Measurements from ENCODE around the gene NCOA7. TPM values are rescaled to one million over a fixed set of nuclear protein-coding genes. Genes with fewer than 3 reads are reported as not detected.

The NCOA7 gene
- total RNA-seq (2014; rRNA removed; shearing (Covaris generic); ENCODE audit: low replicate concordance), result 28.6 and 34.2 TPM in 2 replicates

DNA sequence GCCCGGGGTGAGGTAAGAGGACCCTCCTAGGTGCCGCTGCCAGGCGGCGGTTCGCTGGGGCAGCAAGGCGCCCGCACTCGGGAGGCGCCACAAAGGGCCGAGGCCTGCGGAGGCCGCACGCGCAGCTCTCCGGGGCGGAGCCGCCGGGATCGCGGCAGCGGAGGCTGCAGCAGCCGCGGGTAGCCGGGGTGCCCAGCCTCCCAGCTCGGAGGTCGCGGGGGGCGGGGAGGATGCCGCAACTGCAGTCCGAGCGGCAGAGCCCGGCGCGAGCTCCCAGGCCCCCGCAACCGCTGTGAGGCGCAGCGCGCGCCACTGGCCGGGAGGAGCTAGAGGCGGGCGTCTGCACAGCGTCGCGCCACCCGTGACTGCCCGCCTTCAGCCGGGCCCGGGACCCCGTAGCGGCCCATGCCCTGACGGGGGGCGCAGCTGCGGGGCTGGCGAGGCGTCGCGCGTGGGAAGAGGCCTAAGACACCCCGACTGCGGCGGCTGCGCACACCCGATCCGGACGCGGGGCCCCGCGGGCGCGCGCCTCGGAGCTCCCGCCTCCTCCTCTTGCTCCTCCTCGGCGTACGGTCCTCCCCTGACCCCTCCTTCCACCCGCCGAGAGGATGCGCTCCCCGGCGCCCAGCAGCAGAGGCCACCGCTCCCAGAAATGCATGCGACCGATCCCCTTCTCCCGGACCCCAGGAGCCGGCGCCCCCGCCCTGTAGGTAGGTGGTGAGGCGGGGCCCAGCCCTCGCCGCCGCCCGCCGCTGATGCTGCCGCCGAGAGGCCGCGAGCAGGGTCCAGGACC is at the start of gene NCOA7:
NCOA7 (plus strand) TSS at position 603 of the 793 bp plus-strand sequence. CDS start 24,395 bp downstream, outside the sequence.
- H3K9ac ChIP-seq (ENCODE audit: low read length), result peak within 1 kb of the TSS; percentile 81
- peak within 1 kb of the TSS; percentile 98 for H3K27ac ChIP-seq (ENCODE audit: low read length)
- H3K4me2 ChIP-seq (ENCODE audit: low read depth, low read length, poor library complexity, severe bottlenecking), result peak within 1 kb of the TSS; percentile 87
- no peaks in the 10 kb centered on the region for H3K9me3 ChIP-seq (ENCODE audit: low read length)
- H3K9me2 ChIP-seq (replicated peaks; ENCODE audit: insufficient read depth, low read length), result no peaks in the 10 kb centered on the region
- peaks cover 51% of the 10 kb centered on the region for H3K79me2 ChIP-seq (ENCODE audit: low read length)
- DNase-seq, result peak; percentile 90
- H3K4me1 ChIP-seq (ENCODE audit: low read length), result peaks cover 68% of the 10 kb centered on the region
- no peaks in the 10 kb centered on the region for H4K20me1 ChIP-seq (ENCODE audit: insufficient read depth, low read depth, low read length)
- H2AFZ ChIP-seq (ENCODE audit: low read length), result peak within 1 kb of the TSS; percentile 2; the same call in 1 of the 2 replicates
- no peaks in the 10 kb centered on the region; the same call in 1 of the 2 replicates for H3K36me3 ChIP-seq (ENCODE audit: insufficient read depth, low read length)
- H3K4me3 ChIP-seq (ENCODE audit: low read length), result peak within 1 kb of the TSS; percentile 91
- H3K27me3 ChIP-seq (ENCODE audit: low read length), result no peaks in the 10 kb centered on the region

GRCh38 chr6:125741336-125741735 is 49.4 kb upstream of the NCOA7 start:
- Histone ChIP-seq H3K9ac (ENCODE audit: low read length) (no peak overlapping the region), H3K27ac (ENCODE audit: low read length) (no peak overlapping the region), H4K20me1 (ENCODE audit: insufficient read depth, low read depth, low read length) (no peaks in the 10 kb centered on the region), H3K4me2 (ENCODE audit: low read depth, low read length, poor library complexity, severe bottlenecking) (no peak overlapping the region), H2AFZ (ENCODE audit: low read length) (no peak overlapping the region), H3K9me3 (ENCODE audit: low read length) (no peaks in the 10 kb centered on the region), H3K9me2 (replicated peaks; ENCODE audit: insufficient read depth, low read length) (no peaks in the 10 kb centered on the region), H3K4me1 (ENCODE audit: low read length) (no peaks in the 10 kb centered on the region), H3K27me3 (ENCODE audit: low read length) (no peaks in the 10 kb centered on the region), H3K4me3 (ENCODE audit: low read length) (no peak overlapping the region), H3K36me3 (ENCODE audit: insufficient read depth, low read length) (no peaks in the 10 kb centered on the region), H3K79me2 (ENCODE audit: low read length) (no peaks in the 10 kb centered on the region)
- DNase-seq, result no peak

- H3K4me1 ChIP-seq (ENCODE audit: low read length), result peaks cover 4% of the 10 kb centered on the region
- DNase-seq, result no peak
- H3K4me2 ChIP-seq (ENCODE audit: low read depth, low read length, poor library complexity, severe bottlenecking), result no peak overlapping the region
- no peak overlapping the region for H3K27ac ChIP-seq (ENCODE audit: low read length)
- no peak overlapping the region for H2AFZ ChIP-seq (ENCODE audit: low read length)
- H3K4me3 ChIP-seq (ENCODE audit: low read length), result no peak overlapping the region
- no peaks in the 10 kb centered on the region for H4K20me1 ChIP-seq (ENCODE audit: insufficient read depth, low read depth, low read length)
- no peaks in the 10 kb centered on the region for H3K79me2 ChIP-seq (ENCODE audit: low read length)
- no peaks in the 10 kb centered on the region for H3K9me3 ChIP-seq (ENCODE audit: low read length)
- no peak overlapping the region for H3K9ac ChIP-seq (ENCODE audit: low read length)
- H3K36me3 ChIP-seq (ENCODE audit: insufficient read depth, low read length), result no peaks in the 10 kb centered on the region
- H3K27me3 ChIP-seq (ENCODE audit: low read length), result no peaks in the 10 kb centered on the region
- H3K9me2 ChIP-seq (replicated peaks; ENCODE audit: insufficient read depth, low read length), result no peaks in the 10 kb centered on the region
These were observed 48.7 kb upstream of the NCOA7 start for GRCh38 chr6:125742024-125742423.

GRCh38 chr6:125742464-125743120 is 48.2 kb upstream of the NCOA7 start:
- peak overlapping the region; percentile 1 for H3K4me2 ChIP-seq (ENCODE audit: low read depth, low read length, poor library complexity, severe bottlenecking)
- peaks cover 9% of the 10 kb centered on the region for H3K4me1 ChIP-seq (ENCODE audit: low read length)
- H3K79me2 ChIP-seq (ENCODE audit: low read length), result no peaks in the 10 kb centered on the region
- H3K9ac ChIP-seq (ENCODE audit: low read length), result no peak overlapping the region
- H4K20me1 ChIP-seq (ENCODE audit: insufficient read depth, low read depth, low read length), result no peaks in the 10 kb centered on the region
- no peak overlapping the region for H3K4me3 ChIP-seq (ENCODE audit: low read length)
- no peaks in the 10 kb centered on the region for H3K9me3 ChIP-seq (ENCODE audit: low read length)
- no peak for DNase-seq
- H2AFZ ChIP-seq (ENCODE audit: low read length), result no peak overlapping the region
- H3K9me2 ChIP-seq (replicated peaks; ENCODE audit: insufficient read depth, low read length), result no peaks in the 10 kb centered on the region
- H3K27ac ChIP-seq (ENCODE audit: low read length), result no peak overlapping the region
- H3K36me3 ChIP-seq (ENCODE audit: insufficient read depth, low read length), result no peaks in the 10 kb centered on the region
- no peaks in the 10 kb centered on the region for H3K27me3 ChIP-seq (ENCODE audit: low read length)

- no peaks in the 10 kb centered on the region for H3K36me3 ChIP-seq (ENCODE audit: insufficient read depth, low read length)
- DNase-seq, result no peak
These were observed 47.2 kb upstream of the NCOA7 start for GRCh38 chr6:125743604-125744003.

DNA sequence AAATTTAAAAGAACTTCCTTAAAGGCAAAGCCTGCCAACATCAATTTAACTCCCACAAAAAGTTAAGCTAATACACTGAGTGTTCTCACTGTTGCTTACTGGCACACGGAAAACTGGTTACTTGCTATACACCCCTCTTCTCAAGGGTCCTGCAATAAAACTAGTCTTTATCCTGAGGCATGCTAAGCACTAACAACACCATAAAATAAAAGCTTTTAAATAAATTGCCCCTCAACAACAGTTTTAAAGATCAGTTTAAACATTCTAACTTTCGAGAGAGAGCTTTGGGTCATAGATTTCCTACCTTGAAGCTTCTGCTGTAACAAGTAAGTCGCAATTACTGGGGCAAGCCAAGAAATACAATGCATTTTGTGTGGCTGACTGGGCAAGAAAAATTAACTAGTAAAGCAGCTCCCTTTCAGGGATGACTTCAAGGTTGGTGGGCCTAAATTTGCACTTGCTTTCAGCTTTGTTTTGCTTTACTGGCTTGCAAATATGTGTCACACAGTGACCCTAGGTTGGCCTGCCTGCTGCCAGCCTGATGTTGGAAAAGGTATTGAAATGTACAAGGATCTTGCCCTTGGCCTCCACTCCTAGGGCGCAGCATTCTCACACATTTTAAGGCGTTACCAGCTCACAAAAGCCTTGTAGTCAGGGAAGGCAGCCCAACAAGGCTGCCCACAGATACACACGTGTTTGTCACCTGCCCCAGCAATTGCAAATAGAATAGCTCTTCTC is 45.3 kb upstream of the NCOA7 start:
- Histone ChIP-seq H3K36me3 (ENCODE audit: insufficient read depth, low read length) (no peaks in the 10 kb centered on the region), H3K27me3 (ENCODE audit: low read length) (no peaks in the 10 kb centered on the region)

More at GRCh38 chr6:125743604-125744003, 47.2 kb upstream of the NCOA7 start:
- H3K4me2 ChIP-seq (ENCODE audit: low read depth, low read length, poor library complexity, severe bottlenecking), result no peak overlapping the region
- no peak overlapping the region for H3K27ac ChIP-seq (ENCODE audit: low read length)
- H3K9ac ChIP-seq (ENCODE audit: low read length), result no peak overlapping the region
- no peak overlapping the region for H2AFZ ChIP-seq (ENCODE audit: low read length)
- H3K4me3 ChIP-seq (ENCODE audit: low read length), result no peak overlapping the region
- no peaks in the 10 kb centered on the region for H3K79me2 ChIP-seq (ENCODE audit: low read length)
- H3K27me3 ChIP-seq (ENCODE audit: low read length), result no peaks in the 10 kb centered on the region
- no peaks in the 10 kb centered on the region for H3K9me2 ChIP-seq (replicated peaks; ENCODE audit: insufficient read depth, low read length)
- no peaks in the 10 kb centered on the region for H3K9me3 ChIP-seq (ENCODE audit: low read length)
- peaks cover 19% of the 10 kb centered on the region for H3K4me1 ChIP-seq (ENCODE audit: low read length)
- no peaks in the 10 kb centered on the region for H4K20me1 ChIP-seq (ENCODE audit: insufficient read depth, low read depth, low read length)

GRCh38 chr6:125746019-125746414 is 44.7 kb upstream of the NCOA7 start:
- peaks cover 41% of the 10 kb centered on the region for H3K4me1 ChIP-seq (ENCODE audit: low read length)
- H3K4me2 ChIP-seq (ENCODE audit: low read depth, low read length, poor library complexity, severe bottlenecking), result no peak overlapping the region
- H3K27ac ChIP-seq (ENCODE audit: low read length), result no peak overlapping the region
- no peaks in the 10 kb centered on the region for H3K9me3 ChIP-seq (ENCODE audit: low read length)
- no peak overlapping the region for H2AFZ ChIP-seq (ENCODE audit: low read length)
- H3K27me3 ChIP-seq (ENCODE audit: low read length), result no peaks in the 10 kb centered on the region
- no peaks in the 10 kb centered on the region for H3K36me3 ChIP-seq (ENCODE audit: insufficient read depth, low read length)
- no peaks in the 10 kb centered on the region for H4K20me1 ChIP-seq (ENCODE audit: insufficient read depth, low read depth, low read length)
- H3K4me3 ChIP-seq (ENCODE audit: low read length), result no peak overlapping the region
- H3K79me2 ChIP-seq (ENCODE audit: low read length), result no peaks in the 10 kb centered on the region
- H3K9me2 ChIP-seq (replicated peaks; ENCODE audit: insufficient read depth, low read length), result no peaks in the 10 kb centered on the region
- H3K9ac ChIP-seq (ENCODE audit: low read length), result no peak overlapping the region
- DNase-seq, result no peak

More for the DNA sequence above, 45.3 kb upstream of the NCOA7 start:
- H3K4me3 ChIP-seq (ENCODE audit: low read length), result no peak overlapping the region
- H3K9me3 ChIP-seq (ENCODE audit: low read length), result no peaks in the 10 kb centered on the region
- no peaks in the 10 kb centered on the region for H3K79me2 ChIP-seq (ENCODE audit: low read length)
- no peak overlapping the region for H3K4me2 ChIP-seq (ENCODE audit: low read depth, low read length, poor library complexity, severe bottlenecking)
- no peaks in the 10 kb centered on the region for H3K9me2 ChIP-seq (replicated peaks; ENCODE audit: insufficient read depth, low read length)
- no peak overlapping the region for H3K9ac ChIP-seq (ENCODE audit: low read length)
- no peaks in the 10 kb centered on the region for H4K20me1 ChIP-seq (ENCODE audit: insufficient read depth, low read depth, low read length)
- no peak for DNase-seq
- H2AFZ ChIP-seq (ENCODE audit: low read length), result no peak overlapping the region
- peaks cover 35% of the 10 kb centered on the region for H3K4me1 ChIP-seq (ENCODE audit: low read length)
- no peak overlapping the region for H3K27ac ChIP-seq (ENCODE audit: low read length)
